ENCODE measurements around the gene CA10. TPM values are rescaled to one million over a fixed set of nuclear protein-coding genes. Genes with fewer than 3 reads are reported as not detected.

Gene CA10
- total and polyA plus RNA-seq, 8 donors = 0.09 to 2.0 (median 0.27) TPM; not detected in 4

GRCh38 chr17:51769231-51769630 is 389.3 kb downstream of the CA10 start:
- Histone ChIP-seq H3K36me3 (no peaks in the 10 kb centered on the region), H3K4me1 (no peaks in the 10 kb centered on the region), H3K4me3 (no peak overlapping the region), H3K27me3 (no peaks in the 10 kb centered on the region), H3K9me3 (no peaks in the 10 kb centered on the region), H3K27ac (no peak overlapping the region)
- intact Hi-C loops (cut with DNase I) = loop anchor here in 1 of 3 donors (10.0 kb wide), 1 partner anchor 336 kb away; no protein-coding TSS in a partner anchor
- FAIRE-seq (no peak), ATAC-seq (no peak), DNase-seq (no peak)
- no peak for TF ChIP-seq CTCF (IDR thresholded peaks at IDR 0.05)
- 73 to 75% methylated on average over 2 of the region's 2 CpGs for WGBS, 2 donors

- Histone ChIP-seq H3K27ac (no peak overlapping the region), H3K27me3 (no peaks in the 10 kb centered on the region), H3K36me3 (no peaks in the 10 kb centered on the region), H3K9me3 (no peaks in the 10 kb centered on the region), H3K4me1 (no peaks in the 10 kb centered on the region), H3K4me3 (no peak overlapping the region)
- ATAC-seq = no peak
- 51 to 58% methylated on average over 2 of the region's 2 CpGs for WGBS, 2 donors
- no peak for FAIRE-seq
- no peak for TF ChIP-seq CTCF (IDR thresholded peaks at IDR 0.05)
- intact Hi-C loops (cut with DNase I) = loop anchor here in 1 of 3 donors (10.0 kb wide), 1 partner anchor 336 kb away; no protein-coding TSS in a partner anchor
- no peak for DNase-seq
Observed at GRCh38 chr17:51768706-51769105, 389.8 kb downstream of the CA10 start.

GRCh38 chr17:51767287-51767686 is 391.2 kb downstream of the CA10 start:
- no peaks in the 10 kb centered on the region for H3K27me3 ChIP-seq
- intact Hi-C loops (cut with DNase I) = loop anchor here in 1 of 3 donors (10.0 kb wide), 1 partner anchor 338 kb away; no protein-coding TSS in a partner anchor
- 94 to 100% methylated on average over 1 of the region's 1 CpG for WGBS, 2 donors
- no peak overlapping the region for H3K4me3 ChIP-seq
- no peak for TF ChIP-seq CTCF (IDR thresholded peaks at IDR 0.05)
- DNase-seq (no peak), ATAC-seq (no peak), FAIRE-seq (no peak)
- no peaks in the 10 kb centered on the region for H3K4me1 ChIP-seq
- H3K36me3 ChIP-seq = no peaks in the 10 kb centered on the region
- no peak overlapping the region for H3K27ac ChIP-seq
- H3K9me3 ChIP-seq = no peaks in the 10 kb centered on the region

GRCh38 chr17:51765282-51766135 is 393.0 kb downstream of the CA10 start:
- WGBS, 2 donors = 73% methylated on average over 8 of the region's 8 CpGs
- FAIRE-seq = no peak

More at GRCh38 chr17:51765282-51766135, 393.0 kb downstream of the CA10 start:
- H3K36me3 ChIP-seq = no peaks in the 10 kb centered on the region
- H3K9me3 ChIP-seq = no peaks in the 10 kb centered on the region
- no peaks in the 10 kb centered on the region for H3K4me1 ChIP-seq
- intact Hi-C loops (cut with DNase I) = loop anchor here in 1 of 3 donors (10.0 kb wide), 1 partner anchor 339 kb away; no protein-coding TSS in a partner anchor
- H3K27me3 ChIP-seq = no peaks in the 10 kb centered on the region
- ATAC-seq = no peak
- DNase-seq = no peak
- TF ChIP-seq CTCF (IDR thresholded peaks at IDR 0.05) = no peak
- no peak overlapping the region for H3K4me3 ChIP-seq
- no peak overlapping the region for H3K27ac ChIP-seq
